HL-60 (cell line): ENCODE data around the gene ZNF423.

Source experiments
- DNase-seq, 2 experiments: peaks; one replicate each; pipeline ENCODE4 v3.0.0-alpha.2; 2010 to 2020; ENCODE audit warnings: low read depth in 1 of 2, low spot score in 1 of 2
- H3K27ac ChIP-seq: fragments of 250-450 bp; sonication (Bioruptor Pico); replicated peaks from 2 replicates; pipeline ENCODE4 v1.5.1; 2020; ENCODE audit warnings: mild to moderate bottlenecking, moderate library complexity
- H3K27me3 ChIP-seq: fragments of 250-450 bp; sonication (Bioruptor Pico); 2 replicates; pipeline ENCODE4 v1.5.1; 2021; ENCODE audit warnings: mild to moderate bottlenecking, moderate library complexity; ENCODE audit not compliant: insufficient read depth, poor library complexity, severe bottlenecking
- H3K4me3 ChIP-seq: replicated peaks from 2 replicates; pipeline ENCODE4 v1.5.1; 2011; ENCODE audit warnings: mild to moderate bottlenecking, control low read depth, low read length; ENCODE audit not compliant: insufficient read depth
- GABPA ChIP-seq: IDR thresholded peaks from 2 replicates; pipeline ENCODE4 v1.6.1; 2012; ENCODE audit warnings: low read depth
- POLR2AphosphoS5 ChIP-seq: IDR thresholded peaks from 2 replicates; pipeline ENCODE4 v1.6.1; 2012; ENCODE audit warnings: low read depth
- SPI1 ChIP-seq: IDR thresholded peaks from 2 replicates; pipeline ENCODE4 v1.6.1; 2012; ENCODE audit warnings: low read depth, mild to moderate bottlenecking, borderline replicate concordance
- TF ChIP-seq, protein P1 (sequence below): IDR thresholded peaks from one replicate; pipeline ENCODE4 v1.5.1; 2011; ENCODE audit warnings: low read length, control low read depth, inconsistent platforms; ENCODE audit not compliant: insufficient read depth
- TF ChIP-seq, protein P2 (sequence below): IDR thresholded peaks from 2 replicates; pipeline ENCODE4 v1.6.1; 2012; ENCODE audit warnings: low read depth; ENCODE audit not compliant: insufficient replicate concordance

The ZNF423 gene

DNA sequence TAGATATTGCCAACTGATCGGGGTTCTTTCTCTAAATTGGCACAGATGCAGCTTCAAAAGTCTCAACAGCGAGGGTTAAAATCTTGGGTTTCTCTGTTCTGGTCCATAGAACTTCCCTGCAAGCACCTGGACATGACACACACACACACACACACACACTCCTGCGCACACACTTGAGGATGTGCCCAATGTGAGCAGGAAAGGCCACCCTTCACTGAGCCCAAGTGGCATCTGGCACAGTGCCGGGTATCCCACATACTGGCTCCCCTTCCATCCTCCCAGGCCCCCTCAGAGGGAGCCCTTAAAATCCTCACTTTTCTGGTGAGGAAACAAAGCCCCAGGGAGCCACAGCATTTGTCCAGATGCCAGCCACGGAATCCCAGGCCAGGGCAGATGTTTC is 55.5 kb downstream of the ZNF423 start:
- Histone ChIP-seq H3K27ac (no peak overlapping the region), H3K4me3 (no peak overlapping the region), H3K27me3 (no peaks in the 10 kb centered on the region)
- DNase-seq: no peak
- TF ChIP-seq POLR2AphosphoS5 (no peak), GABPA (no peak), SPI1 (no peak)
- TF ChIP-seq, protein P1, sequence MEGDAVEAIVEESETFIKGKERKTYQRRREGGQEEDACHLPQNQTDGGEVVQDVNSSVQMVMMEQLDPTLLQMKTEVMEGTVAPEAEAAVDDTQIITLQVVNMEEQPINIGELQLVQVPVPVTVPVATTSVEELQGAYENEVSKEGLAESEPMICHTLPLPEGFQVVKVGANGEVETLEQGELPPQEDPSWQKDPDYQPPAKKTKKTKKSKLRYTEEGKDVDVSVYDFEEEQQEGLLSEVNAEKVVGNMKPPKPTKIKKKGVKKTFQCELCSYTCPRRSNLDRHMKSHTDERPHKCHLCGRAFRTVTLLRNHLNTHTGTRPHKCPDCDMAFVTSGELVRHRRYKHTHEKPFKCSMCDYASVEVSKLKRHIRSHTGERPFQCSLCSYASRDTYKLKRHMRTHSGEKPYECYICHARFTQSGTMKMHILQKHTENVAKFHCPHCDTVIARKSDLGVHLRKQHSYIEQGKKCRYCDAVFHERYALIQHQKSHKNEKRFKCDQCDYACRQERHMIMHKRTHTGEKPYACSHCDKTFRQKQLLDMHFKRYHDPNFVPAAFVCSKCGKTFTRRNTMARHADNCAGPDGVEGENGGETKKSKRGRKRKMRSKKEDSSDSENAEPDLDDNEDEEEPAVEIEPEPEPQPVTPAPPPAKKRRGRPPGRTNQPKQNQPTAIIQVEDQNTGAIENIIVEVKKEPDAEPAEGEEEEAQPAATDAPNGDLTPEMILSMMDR: no peak
- TF ChIP-seq, protein P2, sequence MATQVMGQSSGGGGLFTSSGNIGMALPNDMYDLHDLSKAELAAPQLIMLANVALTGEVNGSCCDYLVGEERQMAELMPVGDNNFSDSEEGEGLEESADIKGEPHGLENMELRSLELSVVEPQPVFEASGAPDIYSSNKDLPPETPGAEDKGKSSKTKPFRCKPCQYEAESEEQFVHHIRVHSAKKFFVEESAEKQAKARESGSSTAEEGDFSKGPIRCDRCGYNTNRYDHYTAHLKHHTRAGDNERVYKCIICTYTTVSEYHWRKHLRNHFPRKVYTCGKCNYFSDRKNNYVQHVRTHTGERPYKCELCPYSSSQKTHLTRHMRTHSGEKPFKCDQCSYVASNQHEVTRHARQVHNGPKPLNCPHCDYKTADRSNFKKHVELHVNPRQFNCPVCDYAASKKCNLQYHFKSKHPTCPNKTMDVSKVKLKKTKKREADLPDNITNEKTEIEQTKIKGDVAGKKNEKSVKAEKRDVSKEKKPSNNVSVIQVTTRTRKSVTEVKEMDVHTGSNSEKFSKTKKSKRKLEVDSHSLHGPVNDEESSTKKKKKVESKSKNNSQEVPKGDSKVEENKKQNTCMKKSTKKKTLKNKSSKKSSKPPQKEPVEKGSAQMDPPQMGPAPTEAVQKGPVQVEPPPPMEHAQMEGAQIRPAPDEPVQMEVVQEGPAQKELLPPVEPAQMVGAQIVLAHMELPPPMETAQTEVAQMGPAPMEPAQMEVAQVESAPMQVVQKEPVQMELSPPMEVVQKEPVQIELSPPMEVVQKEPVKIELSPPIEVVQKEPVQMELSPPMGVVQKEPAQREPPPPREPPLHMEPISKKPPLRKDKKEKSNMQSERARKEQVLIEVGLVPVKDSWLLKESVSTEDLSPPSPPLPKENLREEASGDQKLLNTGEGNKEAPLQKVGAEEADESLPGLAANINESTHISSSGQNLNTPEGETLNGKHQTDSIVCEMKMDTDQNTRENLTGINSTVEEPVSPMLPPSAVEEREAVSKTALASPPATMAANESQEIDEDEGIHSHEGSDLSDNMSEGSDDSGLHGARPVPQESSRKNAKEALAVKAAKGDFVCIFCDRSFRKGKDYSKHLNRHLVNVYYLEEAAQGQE: no peak

DNA sequence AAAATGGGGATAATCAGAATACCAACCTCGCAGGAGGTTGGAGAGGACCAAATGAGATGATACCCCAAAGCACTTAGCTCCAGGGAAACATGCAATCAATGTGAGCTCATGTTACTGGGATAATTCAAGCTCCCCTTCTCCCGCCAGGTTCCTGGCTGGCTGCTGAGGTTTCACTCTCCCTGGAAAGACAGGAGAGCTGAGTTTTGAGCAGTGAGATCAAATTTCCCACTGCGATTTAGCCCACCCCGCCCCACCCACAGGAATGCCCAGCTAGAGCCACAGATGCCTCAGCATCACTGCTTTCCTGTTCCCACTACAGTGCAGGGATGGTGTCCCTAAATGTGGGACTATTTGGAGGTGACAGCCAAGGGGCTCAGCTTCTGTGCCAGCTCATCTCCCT is 56.7 kb downstream of the ZNF423 start:
- no peak for DNase-seq
- H3K4me3 ChIP-seq: no peak overlapping the region
- H3K27me3 ChIP-seq: no peaks in the 10 kb centered on the region
- no peak for TF ChIP-seq POLR2AphosphoS5
- TF ChIP-seq SPI1: no peak
- no peak for TF ChIP-seq GABPA
- TF ChIP-seq, protein P2: no peak
- TF ChIP-seq, protein P1: no peak
- no peak overlapping the region for H3K27ac ChIP-seq

DNA sequence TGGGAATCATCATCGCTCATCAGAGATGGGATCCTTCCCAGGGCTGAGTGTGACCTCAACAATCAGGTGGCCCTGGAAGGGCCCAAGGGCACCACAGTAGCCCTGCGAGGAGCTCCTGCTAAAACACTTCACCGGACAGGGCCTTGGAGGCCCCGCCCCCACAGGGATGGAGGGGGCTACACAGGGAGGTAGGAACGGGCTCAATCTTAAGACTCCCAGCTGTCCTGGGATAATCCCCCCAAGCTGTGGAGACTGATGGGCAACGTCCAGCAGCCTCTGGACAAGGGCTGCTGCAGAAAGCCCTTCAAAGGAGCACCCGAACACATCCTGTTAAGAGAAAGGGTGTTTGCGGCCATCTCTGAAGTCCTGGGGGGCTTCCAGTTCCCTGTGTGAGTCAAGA is 60.4 kb downstream of the ZNF423 start:
- no peak overlapping the region for H3K4me3 ChIP-seq
- H3K27ac ChIP-seq: no peak overlapping the region
- no peak for DNase-seq
- H3K27me3 ChIP-seq: no peaks in the 10 kb centered on the region
- TF ChIP-seq, protein P1: no peak
- no peak for TF ChIP-seq GABPA
- TF ChIP-seq SPI1: no peak
- TF ChIP-seq, protein P2: no peak
- TF ChIP-seq POLR2AphosphoS5: no peak
